NOMO-1 treated with dmso at 0.1 percent for 144 hours (cell line): ENCODE results near the gene NFIA.

Source experiments
- DNase-seq: peaks from one replicate; lab custom pipeline; 2025; ENCODE audit not compliant: unreplicated experiment; lab: John Stamatoyannopoulos, UW

NFIA gene

DNA sequence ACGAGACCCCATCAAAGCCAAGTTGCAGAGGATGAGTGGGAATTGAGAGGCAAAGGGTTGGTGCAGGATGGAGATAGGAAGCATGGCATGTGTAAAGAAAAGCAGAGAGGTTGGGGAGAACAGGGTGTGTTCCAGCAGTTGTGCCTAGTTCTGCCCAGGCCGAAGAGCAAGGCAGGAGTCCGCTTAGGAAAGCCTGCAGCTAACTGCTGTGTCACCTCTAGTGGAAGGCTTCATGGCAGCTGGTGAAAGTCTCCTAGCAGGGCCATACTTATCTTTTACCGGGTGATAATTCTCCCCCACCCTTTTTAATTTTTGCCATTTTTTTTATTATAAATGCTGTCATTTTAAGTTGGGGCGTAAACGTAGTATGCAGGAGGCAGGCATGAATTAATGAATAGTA lies 93.6 kb downstream of the NFIA start:
- no peak for DNase-seq

DNA sequence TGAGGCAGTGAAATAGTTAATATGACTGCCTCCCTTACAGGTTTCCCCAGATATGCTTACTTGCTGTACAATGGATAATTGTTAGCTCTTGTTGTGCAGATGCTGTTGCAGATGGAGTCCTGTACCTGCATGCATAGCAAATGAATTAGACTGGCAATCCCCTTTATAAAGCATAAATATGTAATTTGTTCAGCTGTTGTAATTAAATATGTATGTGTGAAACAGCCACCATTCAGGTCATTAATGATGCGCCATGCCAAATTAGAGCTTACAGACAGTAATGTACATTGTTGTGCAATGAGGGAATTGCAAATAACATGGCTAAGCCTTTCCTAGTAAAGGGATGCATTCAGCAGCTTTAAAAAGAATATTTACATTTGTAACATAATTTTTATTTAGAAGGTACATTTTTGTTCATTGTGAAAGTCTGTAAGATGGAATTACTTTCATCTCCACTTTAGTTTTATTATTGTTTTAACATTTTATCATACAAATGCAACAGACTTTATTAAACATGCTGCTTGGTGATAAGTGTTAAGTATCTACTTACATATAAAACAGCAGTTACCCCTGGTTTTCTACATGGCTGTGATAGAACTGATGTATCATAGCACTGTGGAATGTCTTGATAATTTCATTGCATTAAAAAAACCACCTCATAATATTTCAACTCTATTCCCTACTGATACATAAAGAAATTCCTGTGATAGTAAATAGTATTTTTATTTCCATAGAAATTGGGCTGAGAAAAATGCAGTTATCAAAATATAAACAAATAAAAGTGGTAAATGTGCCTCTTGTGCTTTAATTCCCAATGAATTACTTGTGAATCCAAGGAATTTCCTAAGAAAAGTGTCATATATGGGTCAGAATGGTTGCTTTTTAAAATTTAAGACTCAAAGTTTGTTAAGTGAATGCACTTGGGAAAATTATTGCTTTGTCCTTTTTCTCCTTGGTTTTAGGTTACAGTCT lies 99.0 kb downstream of the NFIA start:
- DNase-seq: no peak

DNA sequence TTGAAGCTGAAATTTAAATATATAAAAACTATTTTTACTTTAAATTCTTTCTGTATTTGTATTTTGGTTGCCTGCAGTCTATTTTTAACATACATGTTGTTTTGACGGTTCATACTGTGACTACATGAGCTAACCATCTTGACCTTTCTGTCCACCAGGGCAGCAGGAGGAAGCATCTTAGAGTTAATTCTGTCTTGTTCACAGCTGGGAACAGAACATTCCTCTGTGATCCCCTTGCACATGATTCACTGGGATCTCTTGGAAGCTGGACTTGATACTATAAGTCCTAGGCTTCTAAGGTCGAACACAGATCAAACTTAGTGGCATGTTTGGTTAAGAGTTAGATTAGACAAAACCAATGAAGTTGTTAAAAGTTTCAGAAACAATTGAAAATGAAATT lies 99.7 kb downstream of the NFIA start:
- DNase-seq: no peak

DNA sequence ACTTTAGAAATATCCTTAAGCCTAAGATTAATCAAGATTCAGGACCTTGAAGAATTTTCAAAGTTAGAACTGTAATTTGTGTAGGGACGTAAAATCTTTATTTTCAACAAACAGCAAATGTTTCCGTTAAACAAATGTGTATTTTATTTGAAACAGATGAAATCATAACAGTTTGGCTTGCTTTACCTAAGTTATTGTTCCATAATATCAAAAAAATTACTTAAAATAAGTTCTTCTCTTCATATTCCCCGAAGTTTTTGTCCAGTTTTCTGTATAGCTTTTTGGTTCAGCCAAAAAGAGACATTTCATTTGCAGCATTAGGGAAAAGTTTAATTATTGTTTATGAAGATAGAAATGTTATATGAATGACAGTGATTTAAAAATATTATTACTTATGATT lies 100.1 kb downstream of the NFIA start:
- DNase-seq: no peak

DNA sequence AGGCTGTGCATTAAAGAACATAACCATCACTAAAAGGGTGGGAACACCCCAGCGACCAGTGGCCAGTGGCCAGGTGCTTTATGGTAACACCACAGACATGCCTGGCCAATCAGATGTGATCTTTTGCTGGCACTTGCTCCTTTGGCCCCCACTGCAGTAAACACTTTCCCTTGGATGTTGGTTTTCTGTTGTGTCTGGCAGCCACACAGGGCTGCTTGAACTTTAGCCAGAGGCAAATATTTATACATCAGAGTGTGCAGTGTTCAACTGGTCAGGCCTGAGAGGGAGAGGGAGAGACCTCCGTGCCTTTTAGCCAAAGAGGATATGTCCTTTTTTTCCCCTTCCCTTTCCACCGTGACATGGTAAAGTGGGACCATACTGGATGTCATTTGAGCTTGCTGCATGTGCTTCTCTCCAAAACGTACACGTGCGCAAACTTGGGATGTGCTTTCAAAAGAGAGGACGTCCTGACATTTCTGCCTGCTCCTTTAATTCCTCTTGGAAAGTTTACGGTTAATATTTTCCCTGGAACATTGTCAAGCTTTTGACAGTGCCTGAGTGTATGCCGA lies 101.2 kb downstream of the NFIA start:
- DNase-seq: no peak

DNA sequence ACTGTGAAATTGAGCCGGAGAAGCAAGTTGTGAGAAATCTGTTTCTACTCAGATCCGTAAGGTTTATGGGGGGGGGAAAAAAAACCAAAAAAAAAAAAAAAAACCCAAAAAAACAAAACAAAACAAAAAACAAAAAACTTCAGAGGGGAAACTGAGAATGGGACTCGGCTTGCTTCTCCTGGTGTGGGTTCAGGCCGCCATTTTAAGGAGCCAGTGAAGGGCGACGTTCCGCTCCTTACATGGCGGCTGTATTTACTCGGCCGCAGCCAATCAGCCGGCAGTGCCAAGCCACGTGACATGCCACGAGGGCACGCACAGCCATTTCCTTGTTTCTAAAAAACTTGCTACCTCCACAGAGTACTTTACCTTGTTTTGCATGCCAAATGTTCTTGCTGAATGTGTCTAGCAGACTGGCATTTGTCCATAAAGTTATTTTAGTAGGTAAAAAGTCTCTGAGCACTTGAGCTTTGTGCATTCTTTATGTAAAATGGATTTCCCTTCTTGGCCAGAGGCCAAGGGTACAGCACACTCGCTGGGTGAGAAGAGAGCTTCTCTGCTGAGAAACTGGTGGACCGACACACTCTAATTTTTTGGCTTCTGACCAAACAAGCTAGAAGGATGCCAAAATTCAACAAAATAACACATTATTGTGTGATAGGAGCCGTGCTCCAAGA lies 101.8 kb downstream of the NFIA start:
- no peak for DNase-seq

DNA sequence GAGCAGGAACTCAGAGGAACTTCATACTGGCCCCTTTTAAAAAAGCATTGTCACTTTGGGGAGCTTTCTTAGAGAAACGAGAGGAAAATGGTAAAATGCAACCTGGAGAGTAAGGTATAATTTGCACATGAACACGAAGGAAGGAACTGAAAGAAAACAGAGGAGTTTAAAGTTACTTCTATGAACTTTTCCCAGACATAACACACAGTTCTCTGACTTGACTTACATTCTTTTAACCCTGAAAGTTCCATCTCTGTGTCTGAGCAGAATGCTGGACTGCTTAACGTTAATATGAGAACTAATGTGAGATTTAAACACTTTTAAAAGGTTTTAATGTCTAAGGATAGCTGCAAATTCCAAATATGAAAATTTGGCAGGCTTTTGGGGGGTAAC lies 102.3 kb downstream of the NFIA start:
- DNase-seq: no peak

DNA sequence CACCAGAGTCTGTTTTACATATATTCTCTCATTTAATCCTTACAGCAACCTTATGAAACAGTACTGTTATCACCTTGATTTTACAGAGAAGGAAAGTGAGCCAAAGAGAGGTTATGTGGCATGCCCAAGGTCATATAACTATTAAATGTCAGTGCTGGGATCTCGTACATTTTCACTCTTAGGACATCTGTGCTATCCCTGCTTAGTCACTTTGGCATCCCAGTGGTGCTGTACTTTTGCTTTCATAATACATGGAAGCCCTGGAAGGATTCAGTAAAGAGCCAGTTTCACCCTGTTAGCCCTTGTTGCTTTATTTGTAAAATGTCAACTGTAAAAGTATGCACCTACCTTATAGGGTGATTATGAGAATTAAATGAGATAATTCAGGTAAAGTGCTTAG lies 104.4 kb downstream of the NFIA start:
- no peak for DNase-seq

DNA sequence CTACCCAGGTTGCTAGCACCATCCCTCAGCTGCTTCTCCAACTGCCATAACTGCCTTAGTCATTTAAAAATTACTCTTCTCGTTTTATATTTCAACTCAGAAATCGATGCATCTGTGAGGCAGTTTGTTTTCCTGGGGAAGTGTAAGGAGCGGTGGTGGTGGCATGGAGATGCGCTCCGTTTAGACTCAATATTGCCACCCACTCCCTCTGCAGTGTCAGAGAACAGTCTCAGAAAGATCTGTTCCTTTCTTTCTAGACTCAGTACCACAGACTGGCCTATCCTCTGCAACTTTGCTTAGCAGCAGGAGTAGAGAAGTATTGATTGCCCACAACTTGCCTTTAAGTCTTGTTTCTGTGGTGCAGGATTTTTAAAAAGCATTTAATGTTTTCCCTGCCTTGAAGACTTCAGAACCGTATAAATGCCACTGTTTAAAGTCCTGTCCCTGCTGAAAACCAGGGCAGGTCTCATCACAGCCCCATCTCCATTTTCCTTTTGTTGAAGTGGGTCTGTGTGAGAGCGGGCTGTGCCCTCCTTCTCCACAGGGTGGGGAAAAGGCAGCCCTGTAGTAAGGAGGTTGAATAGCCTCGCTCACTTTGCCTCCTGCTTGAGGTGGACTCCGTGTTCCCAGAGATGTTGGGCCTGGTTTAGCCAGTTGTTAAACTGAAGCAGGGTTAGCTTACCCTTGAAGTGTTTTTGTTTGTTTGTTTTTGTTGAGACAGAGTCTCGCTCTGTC lies 105.2 kb downstream of the NFIA start:
- DNase-seq: no peak

DNA sequence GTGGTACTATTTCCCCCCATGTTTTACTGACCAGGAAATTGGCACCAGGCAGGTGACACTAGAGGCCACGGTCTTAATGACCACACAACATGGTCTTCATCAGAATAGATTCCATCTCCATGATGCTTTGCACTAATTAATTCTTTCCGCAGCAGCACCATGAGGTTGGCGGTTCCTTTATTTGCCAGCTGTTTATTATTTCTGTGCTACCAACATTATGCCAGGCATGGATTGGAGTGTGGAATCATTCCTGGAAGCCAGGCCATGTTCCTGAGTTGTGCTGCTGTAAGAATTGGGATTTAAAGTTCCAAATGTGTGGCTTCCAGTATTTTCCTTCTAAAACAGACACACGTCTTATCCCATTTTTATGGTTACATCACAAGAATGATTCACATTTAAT lies 107.8 kb downstream of the NFIA start:
- no peak for DNase-seq

DNA sequence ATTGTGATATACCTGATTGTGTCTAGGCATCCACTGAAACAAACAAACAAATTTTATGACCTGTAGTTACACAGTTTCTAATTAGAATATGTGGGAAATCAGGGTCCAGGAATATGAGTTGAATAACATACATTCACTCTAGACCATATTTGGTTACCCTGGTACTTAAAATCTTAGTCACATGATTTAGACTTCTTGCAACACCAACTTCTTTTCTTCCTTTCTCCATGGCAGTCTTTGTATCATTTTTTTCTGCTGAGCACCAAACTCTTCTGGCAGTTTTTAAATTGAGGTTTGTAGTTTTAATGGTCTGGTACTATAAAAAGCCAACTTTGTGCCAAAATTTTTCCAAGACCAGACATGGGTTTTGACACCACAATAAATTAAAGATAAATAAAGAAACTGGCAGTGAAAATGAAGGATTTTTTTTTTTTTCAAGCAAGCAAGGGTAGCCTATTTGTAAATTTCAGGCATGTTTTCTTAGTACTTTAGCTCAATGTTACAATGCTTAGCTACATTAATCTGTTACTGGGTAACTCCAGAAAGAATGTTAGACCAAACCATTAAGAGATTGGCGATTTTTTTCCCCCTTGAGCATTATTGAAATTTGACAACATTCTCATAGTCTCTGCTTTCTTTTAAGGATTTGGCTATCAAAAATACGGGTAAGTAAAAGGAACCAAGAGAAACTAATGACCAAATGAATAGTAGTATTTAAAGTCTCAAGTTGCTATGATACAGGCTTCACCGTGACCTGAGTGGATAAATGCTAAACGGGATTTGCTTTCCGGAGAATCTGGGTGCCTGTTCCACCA lies 108.5 kb downstream of the NFIA start:
- DNase-seq: no peak

DNA sequence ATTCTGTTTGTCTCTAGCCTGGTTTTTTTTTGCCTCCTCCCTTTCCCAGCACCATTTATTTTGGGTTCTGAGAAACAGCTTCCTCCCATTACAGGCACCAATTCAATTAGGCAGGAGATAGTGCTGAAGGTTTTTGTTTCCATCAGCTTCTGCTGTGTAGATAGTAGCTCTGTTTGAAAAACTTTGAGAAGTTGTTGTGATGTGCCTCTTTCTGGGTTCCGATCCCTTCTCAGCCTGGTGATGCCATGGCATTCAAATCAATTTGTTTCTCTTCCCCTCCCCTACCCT lies 109.0 kb downstream of the NFIA start:
- no peak for DNase-seq

DNA sequence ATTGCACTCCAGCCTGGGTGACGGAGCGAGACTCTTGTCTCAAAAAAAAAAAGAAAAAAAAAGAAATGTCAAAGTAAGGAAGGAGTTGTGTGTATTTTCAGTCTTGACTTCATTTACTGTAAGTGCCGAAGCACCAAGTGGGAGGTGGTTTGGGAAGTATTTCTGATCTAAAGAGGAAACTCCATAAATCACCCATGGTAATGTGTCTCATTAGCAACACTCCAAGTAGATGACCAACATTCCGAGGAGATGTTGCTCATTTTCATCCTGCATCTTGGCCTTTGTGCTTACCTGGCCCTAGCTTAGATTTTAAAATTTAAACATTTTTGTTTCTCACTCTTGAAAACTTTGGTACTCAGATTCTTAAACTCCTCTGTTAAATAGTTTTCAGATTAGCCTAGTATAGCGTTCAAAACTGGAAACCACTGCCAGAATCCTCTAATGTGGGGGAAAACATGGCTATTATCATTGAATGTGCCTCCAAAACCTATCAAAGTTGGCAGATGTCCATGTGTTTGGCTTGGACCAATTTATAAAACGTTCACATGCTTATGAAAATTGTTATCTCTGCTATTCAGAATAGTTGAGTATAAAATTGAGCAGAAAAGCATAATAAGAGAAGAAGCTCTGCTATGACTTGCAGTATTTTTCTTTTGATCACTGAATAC lies 110.4 kb downstream of the NFIA start:
- no peak for DNase-seq

DNA sequence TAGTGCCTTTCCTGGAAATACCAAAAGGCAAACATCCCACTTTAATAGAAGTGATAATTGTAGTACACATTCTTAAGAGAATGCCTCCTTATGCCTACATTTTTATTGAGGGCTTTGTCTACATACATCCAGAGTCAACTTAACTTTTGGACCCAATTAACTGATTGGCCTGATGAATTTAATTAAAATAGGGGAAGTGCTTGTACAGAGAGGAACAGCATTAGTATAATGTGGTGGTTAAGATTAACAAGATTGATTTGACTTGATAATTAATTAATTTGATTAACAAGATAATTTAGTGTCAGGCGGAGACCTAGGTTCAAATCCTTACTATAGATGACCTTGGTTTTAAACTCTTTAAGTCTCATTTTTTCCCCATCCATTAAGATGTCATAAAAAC lies 111.4 kb downstream of the NFIA start:
- no peak for DNase-seq

DNA sequence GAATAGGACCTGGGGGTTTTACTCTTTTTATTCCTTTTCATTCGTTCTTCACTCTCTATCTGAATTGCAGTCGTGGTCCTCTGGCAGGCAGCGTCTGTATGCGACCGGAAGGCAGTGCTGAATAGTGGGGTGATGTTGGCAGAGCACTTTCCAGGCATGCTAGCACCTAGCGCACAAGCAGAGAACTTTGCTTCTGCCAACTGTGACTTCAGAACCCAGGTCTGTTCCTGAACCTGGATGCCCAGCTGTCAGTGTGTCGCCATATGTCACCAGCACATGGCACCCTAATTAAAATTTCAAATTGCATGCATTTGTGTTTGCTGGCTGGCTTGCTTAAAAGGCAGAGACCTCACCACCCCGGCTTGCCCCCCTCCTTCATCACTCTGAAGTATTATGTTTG lies 116.2 kb downstream of the NFIA start:
- DNase-seq: no peak

DNA sequence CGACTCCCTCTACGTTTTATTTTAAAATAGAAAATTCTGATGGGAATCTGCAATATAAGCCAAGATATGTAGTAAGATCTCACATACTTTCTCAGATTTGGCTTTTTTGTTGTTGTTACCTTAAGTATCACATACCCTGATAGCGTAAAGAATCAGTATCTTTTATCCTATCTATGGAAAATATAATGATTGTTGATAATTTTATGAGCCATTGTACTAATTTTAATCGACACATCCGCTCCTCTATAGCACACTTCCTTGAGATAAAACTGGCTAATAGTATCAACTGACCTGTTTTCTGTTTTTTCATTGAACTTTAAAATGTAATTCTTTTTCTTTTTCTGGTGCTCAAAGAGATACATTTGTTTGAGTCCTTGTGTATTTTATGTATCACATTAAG lies 118.7 kb downstream of the NFIA start:
- DNase-seq: no peak

DNA sequence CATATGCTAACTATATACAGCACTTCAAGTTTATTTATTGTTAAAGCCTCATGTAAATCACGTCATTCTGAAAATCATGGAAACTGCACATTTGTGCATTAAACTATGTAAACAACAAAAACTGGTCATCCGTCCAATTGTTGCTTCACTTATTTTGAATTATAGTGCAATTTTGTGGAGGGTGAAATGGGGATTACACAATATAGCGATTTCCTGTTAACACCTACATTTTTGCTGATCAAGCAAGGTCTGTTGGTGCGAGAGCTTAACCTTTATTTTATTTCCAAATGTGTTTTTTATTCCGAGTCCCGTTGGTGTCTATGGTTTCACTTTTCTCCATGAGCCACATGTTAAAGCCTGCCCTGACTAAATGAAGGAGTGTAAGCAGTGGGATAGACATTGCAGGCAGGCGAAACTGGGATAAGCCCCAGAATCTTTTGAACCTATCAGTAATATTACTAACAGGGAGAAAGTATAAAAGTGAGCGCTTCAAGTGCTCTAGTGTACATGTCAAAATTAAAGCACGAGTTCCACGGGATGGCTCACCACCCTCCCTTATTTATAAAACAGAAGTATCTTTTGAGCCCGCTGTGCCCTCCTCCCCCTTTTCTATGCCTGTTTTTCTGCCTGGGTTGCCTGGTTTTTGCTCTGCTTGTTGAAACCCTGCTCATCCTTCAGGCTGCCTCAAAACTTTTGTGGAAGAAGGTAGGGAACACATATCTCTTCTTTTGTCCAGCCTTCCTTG lies 120.7 kb downstream of the NFIA start:
- no peak for DNase-seq

DNA sequence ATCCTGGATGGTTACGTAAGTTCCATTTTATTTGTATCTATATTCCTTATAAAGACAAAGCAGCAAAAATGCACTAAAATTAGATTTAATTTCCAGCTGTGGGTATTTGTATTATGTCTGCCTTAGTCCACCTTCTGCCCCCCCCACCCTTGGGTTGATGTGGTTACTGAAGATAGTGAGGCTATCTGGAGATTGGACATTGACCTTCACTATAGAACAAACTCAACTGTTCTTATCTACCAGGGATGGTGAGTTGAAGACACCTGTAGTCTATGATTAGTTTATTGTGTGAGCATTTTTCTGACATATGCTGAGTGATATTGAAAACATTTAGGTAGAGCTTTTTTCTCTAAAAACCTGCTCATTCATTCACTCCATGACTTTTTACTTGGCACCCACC lies 122.2 kb downstream of the NFIA start:
- no peak for DNase-seq

DNA sequence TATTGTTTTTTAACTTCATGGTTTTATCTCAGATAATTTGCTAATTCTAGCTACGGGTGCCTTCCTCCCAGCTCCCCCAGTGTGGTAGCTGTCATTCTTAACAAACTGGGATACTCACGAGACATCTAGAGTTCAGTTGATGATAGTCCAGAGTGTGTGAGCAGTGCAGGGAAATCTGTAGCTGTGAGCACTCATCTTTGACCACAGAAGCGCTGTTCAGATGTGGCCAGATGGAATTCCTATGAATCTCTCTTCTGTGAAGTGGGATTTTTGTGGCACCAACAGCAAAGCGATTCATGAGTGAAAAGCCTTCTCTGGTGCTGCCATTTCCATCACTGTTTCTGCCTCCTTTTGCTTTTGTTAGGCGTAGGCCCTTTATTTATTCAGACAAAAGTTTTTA lies 125.1 kb downstream of the NFIA start:
- no peak for DNase-seq

DNA sequence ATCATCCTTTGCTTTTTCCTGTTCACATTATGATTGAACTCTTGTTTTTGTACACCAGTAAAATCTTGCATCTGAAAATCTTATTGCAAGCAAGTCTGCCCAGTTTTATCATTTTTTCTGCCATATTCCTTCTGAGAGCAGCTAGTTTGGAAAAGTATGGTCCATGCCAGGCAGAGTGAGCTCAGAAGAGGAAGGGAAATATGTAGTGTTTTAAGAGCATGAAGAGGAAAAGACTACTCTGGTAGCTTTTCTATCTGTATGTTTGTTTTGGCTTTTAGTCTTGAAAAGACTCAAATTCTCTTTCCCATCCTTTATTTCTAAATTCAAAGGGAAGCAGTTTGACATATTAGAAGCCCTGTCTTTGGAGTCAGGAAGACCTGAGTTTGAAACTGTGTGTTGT lies 125.8 kb downstream of the NFIA start:
- no peak for DNase-seq
